Osteocyte (in vitro differentiated cells): ENCODE data around the gene STK33. TPM values are rescaled to one million over a fixed set of nuclear protein-coding genes. Genes with fewer than 3 reads are reported as not detected.

Source experiments
- DNase-seq: peaks from one replicate; pipeline ENCODE4 v3.0.0; 2021; ENCODE audit warnings: mixed read lengths; ENCODE audit not compliant: unreplicated experiment; ENCODE audit errors: extremely low spot score
- H3K27ac Mint-ChIP-seq: one replicate; pipeline ENCODE4 v1.8.0; 2021; ENCODE audit warnings: mild to moderate bottlenecking, mixed read lengths; ENCODE audit not compliant: unreplicated experiment
- H3K27me3 Mint-ChIP-seq: one replicate; pipeline ENCODE4 v1.8.0; 2021; ENCODE audit warnings: mixed read lengths; ENCODE audit not compliant: unreplicated experiment
- H3K36me3 Mint-ChIP-seq: one replicate; pipeline ENCODE4 v1.8.0; 2021; ENCODE audit warnings: mixed read lengths; ENCODE audit not compliant: unreplicated experiment
- H3K4me1 Mint-ChIP-seq: one replicate; pipeline ENCODE4 v1.8.0; 2021; ENCODE audit warnings: mixed read lengths; ENCODE audit not compliant: unreplicated experiment
- H3K4me3 Mint-ChIP-seq: one replicate; pipeline ENCODE4 v1.8.0; 2021; ENCODE audit warnings: mild to moderate bottlenecking, moderate library complexity, mixed read lengths; ENCODE audit not compliant: unreplicated experiment
- H3K9me3 Mint-ChIP-seq: one replicate; pipeline ENCODE4 v1.8.0; 2021; ENCODE audit warnings: mixed read lengths; ENCODE audit not compliant: unreplicated experiment
- CTCF ChIP-seq: fragments of 200-600 bp; sonication (generic); IDR thresholded peaks from 2 replicates; pipeline ENCODE4 v1.5.0; 2021; ENCODE audit warnings: antibody characterized with exemption, mild to moderate bottlenecking, moderate library complexity
- total RNA-seq: library from RNA; stranded (reverse); gene quantifications from 2 replicates; pipeline ENCODE4 v1.2.1, GENCODE V29; 2021

The STK33 gene
- total RNA-seq, 1 donor from 2014 or later: 1.3 TPM

GRCh38 chr11:8360086-8360828 lies 233.8 kb downstream of the STK33 start:
- Mint-ChIP-seq H3K27me3 (peaks cover 19% of the 10 kb centered on the region), H3K4me3 (no peak overlapping the region), H3K9me3 (no peaks in the 10 kb centered on the region), H3K4me1 (no peaks in the 10 kb centered on the region), H3K27ac (no peak overlapping the region), H3K36me3 (no peaks in the 10 kb centered on the region)
- DNase-seq: no peak
- no peak for TF ChIP-seq CTCF

- no peak overlapping the region for H3K4me3 Mint-ChIP-seq
- H3K27me3 Mint-ChIP-seq: peaks cover 25% of the 10 kb centered on the region
- peaks cover 4% of the 10 kb centered on the region for H3K4me1 Mint-ChIP-seq
- DNase-seq: no peak
- no peak for TF ChIP-seq CTCF
- no peaks in the 10 kb centered on the region for H3K36me3 Mint-ChIP-seq
- no peaks in the 10 kb centered on the region for H3K9me3 Mint-ChIP-seq
- H3K27ac Mint-ChIP-seq: no peak overlapping the region
Measured at GRCh38 chr11:8359521-8359920, 234.5 kb downstream of the STK33 start.

GRCh38 chr11:8357891-8358566 lies 236.0 kb downstream of the STK33 start:
- H3K27me3 Mint-ChIP-seq: peaks cover 29% of the 10 kb centered on the region
- no peak for TF ChIP-seq CTCF
- no peak overlapping the region for H3K27ac Mint-ChIP-seq
- no peak for DNase-seq
- peaks cover 5% of the 10 kb centered on the region for H3K4me1 Mint-ChIP-seq
- no peaks in the 10 kb centered on the region for H3K9me3 Mint-ChIP-seq
- no peaks in the 10 kb centered on the region for H3K36me3 Mint-ChIP-seq
- no peak overlapping the region for H3K4me3 Mint-ChIP-seq

GRCh38 chr11:8357505-8357888 lies 236.5 kb downstream of the STK33 start:
- peaks cover 5% of the 10 kb centered on the region for H3K4me1 Mint-ChIP-seq
- DNase-seq: no peak
- no peak for TF ChIP-seq CTCF
- no peak overlapping the region for H3K4me3 Mint-ChIP-seq
- no peaks in the 10 kb centered on the region for H3K36me3 Mint-ChIP-seq
- no peak overlapping the region for H3K27ac Mint-ChIP-seq
- H3K27me3 Mint-ChIP-seq: peaks cover 26% of the 10 kb centered on the region
- no peaks in the 10 kb centered on the region for H3K9me3 Mint-ChIP-seq

- Mint-ChIP-seq H3K9me3 (no peaks in the 10 kb centered on the region), H3K27me3 (peaks cover 28% of the 10 kb centered on the region), H3K27ac (no peak overlapping the region), H3K4me3 (no peak overlapping the region), H3K36me3 (no peaks in the 10 kb centered on the region), H3K4me1 (peaks cover 5% of the 10 kb centered on the region)
- DNase-seq: no peak
- no peak for TF ChIP-seq CTCF
Measured at GRCh38 chr11:8356721-8357504, 237.1 kb downstream of the STK33 start.
